H1 (cell line): ENCODE results near the gene FHIT. TPM values are rescaled to one million over a fixed set of nuclear protein-coding genes. Genes with fewer than 3 reads are reported as not detected.
A peak's percentile ranks its signal among the peaks of the same experiment; 100 is the strongest.

Experiments
- CTCF ChIA-PET: fragments of 300-600 bp; sonication (Branson Sonifier 250); formaldehyde crosslinking; loops from one replicate; lab custom pipeline; 2021; ENCODE audit not compliant: partially characterized antibody; lab: Charles Lee
- POLR2A ChIA-PET: fragments of 300-600 bp; sonication (Branson Sonifier 250); formaldehyde crosslinking; loops from one replicate; lab custom pipeline; 2021; ENCODE audit warnings: inconsistent platforms; ENCODE audit not compliant: partially characterized antibody; lab: Charles Lee
- DNase-seq, 2 experiments: peaks; one replicate each; pipeline versions ENCODE4 v3.0.0 to v3.0.0-alpha.2; 2010 to 2022; ENCODE audit warnings: low spot score in 2 of 2, low read depth in 1 of 2, mixed read lengths in 1 of 2
- FAIRE-seq: peaks from 2 replicates; lab custom pipeline; 2011; peaks lifted over from hg19 to GRCh38; lab: Jason Lieb, UNC
- H2AFZ ChIP-seq: 2 replicates; pipeline ENCODE4 v1.8.1; 2012; ENCODE audit warnings: low read length, inconsistent platforms
- H2AK5ac ChIP-seq: 2 replicates; pipeline ENCODE4 v1.6.1; 2013; ENCODE audit warnings: low read depth, low read length
- H2BK120ac ChIP-seq: replicated peaks from 2 replicates; pipeline ENCODE3; 2013; ENCODE audit warnings: low read depth, low read length, inconsistent platforms
- H2BK12ac ChIP-seq: 2 replicates; pipeline ENCODE4 v1.6.1; 2013; ENCODE audit warnings: low read depth, low read length
- H2BK15ac ChIP-seq: 2 replicates; pipeline ENCODE4 v1.6.1; 2013; ENCODE audit warnings: low read length
- H2BK20ac ChIP-seq: 2 replicates; pipeline ENCODE4 v1.6.1; 2013; ENCODE audit warnings: low read length
- H2BK5ac ChIP-seq: 2 replicates; pipeline ENCODE4 v1.6.1; 2013; ENCODE audit warnings: low read depth, low read length
- H3K14ac ChIP-seq: 2 replicates; pipeline ENCODE4 v1.6.1; 2013; ENCODE audit warnings: inconsistent platforms; ENCODE audit not compliant: insufficient read length
- H3K18ac ChIP-seq: 2 replicates; pipeline ENCODE4 v1.6.1; 2013; ENCODE audit warnings: low read length; ENCODE audit errors: extremely low read depth
- H3K23ac ChIP-seq: 2 replicates; pipeline ENCODE4 v1.6.1; 2013; ENCODE audit warnings: inconsistent platforms; ENCODE audit not compliant: insufficient read length
- H3K23me2 ChIP-seq: 2 replicates; pipeline ENCODE4 v1.6.1; 2013; ENCODE audit warnings: low read depth, low read length
- H3K27ac ChIP-seq: 2 replicates; pipeline ENCODE4 v1.6.1; 2011; ENCODE audit warnings: low read depth, low read length, inconsistent platforms
- H3K27me3 ChIP-seq, 4 experiments: replicated peaks in 1 of 4; 1 replicate in 1 of 4; 2 replicates in 3 of 4; pipeline versions ENCODE4 v1.6.1 to v1.8.1; 2011 to 2013; ENCODE audit warnings: low read length in 3 of 4, mild to moderate bottlenecking in 3 of 4, inconsistent platforms in 2 of 4, mixed read lengths in 2 of 4, moderate library complexity in 1 of 4; ENCODE audit not compliant: control insufficient read depth in 3 of 4, insufficient read depth in 3 of 4; ENCODE audit errors: extremely low read depth in 1 of 4
- H3K36me3 ChIP-seq, 4 experiments: 2 replicates each; pipeline versions ENCODE4 v1.6.1 to v1.8.1; 2011 to 2013; ENCODE audit warnings: mild to moderate bottlenecking in 4 of 4, low read length in 3 of 4, moderate library complexity in 2 of 4, control low read depth in 1 of 4, inconsistent platforms in 1 of 4; ENCODE audit not compliant: insufficient read depth in 4 of 4, control insufficient read depth in 2 of 4
- H3K4ac ChIP-seq: replicated peaks from 2 replicates; pipeline ENCODE3; 2013; ENCODE audit warnings: low read length, low read depth, mixed read lengths, inconsistent platforms; ENCODE audit not compliant: insufficient read length
- H3K4me1 ChIP-seq, 4 experiments: replicated peaks in 1 of 4; 1 replicate in 1 of 4; 2 replicates in 3 of 4; pipeline versions ENCODE4 v1.6.1 to v1.8.1; 2011 to 2013; ENCODE audit warnings: low read length in 3 of 4, inconsistent platforms in 2 of 4, mixed read lengths in 1 of 4; ENCODE audit not compliant: insufficient read depth in 4 of 4, control insufficient read depth in 3 of 4
- H3K4me2 ChIP-seq, 2 experiments: 2 replicates each; pipeline versions ENCODE4 v1.6.1 to v1.8.1; 2011 to 2013; ENCODE audit warnings: low read depth in 2 of 2, low read length in 2 of 2, control low read depth in 1 of 2, inconsistent platforms in 1 of 2, mild to moderate bottlenecking in 1 of 2; ENCODE audit not compliant: insufficient read depth in 1 of 2
- H3K4me3 ChIP-seq, 4 experiments: fragments of 200-600, 300-600 bp in 1 of 4; sonication (generic), shearing (Covaris generic), sonication (Bioruptor Twin) in 1 of 4; 2 replicates each; pipeline versions ENCODE4 v1.5.1 to v1.8.1; 2011 to 2016; ENCODE audit warnings: low read length in 4 of 4, low read depth in 3 of 4, control low read depth in 2 of 4, inconsistent platforms in 2 of 4, mild to moderate bottlenecking in 2 of 4, mixed read lengths in 1 of 4, moderate library complexity in 1 of 4; ENCODE audit not compliant: insufficient read depth in 2 of 4; ENCODE audit errors: extremely low read depth in 1 of 4
- H3K56ac ChIP-seq: replicated peaks from 2 replicates; pipeline ENCODE3; 2013; ENCODE audit warnings: low read depth, mild to moderate bottlenecking, mixed read lengths, low read length, inconsistent platforms; ENCODE audit not compliant: insufficient read length
- H3K79me1 ChIP-seq: 2 replicates; pipeline ENCODE4 v1.6.1; 2013; ENCODE audit warnings: low read depth, low read length, control low read depth
- H3K79me2 ChIP-seq, 2 experiments: 2 replicates each; pipeline versions ENCODE4 v1.6.1 to v1.8.1; 2012 to 2013; ENCODE audit warnings: low read length in 2 of 2, mild to moderate bottlenecking in 2 of 2, inconsistent platforms in 1 of 2; ENCODE audit not compliant: insufficient read depth in 2 of 2, control insufficient read depth in 1 of 2
- H3K9ac ChIP-seq, 4 experiments: replicated peaks in 1 of 4; 1 replicate in 1 of 4; 2 replicates in 3 of 4; pipeline versions ENCODE4 v1.6.1 to v1.8.1; 2011 to 2013; ENCODE audit warnings: low read depth in 3 of 4, low read length in 3 of 4, control low read depth in 2 of 4, mild to moderate bottlenecking in 2 of 4, moderate library complexity in 2 of 4, inconsistent platforms in 1 of 4; ENCODE audit errors: extremely low read depth in 1 of 4
- H3K9me3 ChIP-seq, 2 experiments: 2 replicates each; pipeline versions ENCODE4 v1.6.1 to v1.8.1; 2012 to 2013; ENCODE audit warnings: mild to moderate bottlenecking in 2 of 2, moderate library complexity in 2 of 2, control low read depth in 1 of 2, inconsistent platforms in 1 of 2, low read depth in 1 of 2, low read length in 1 of 2, mixed read lengths in 1 of 2; ENCODE audit not compliant: insufficient read depth in 2 of 2
- H4K20me1 ChIP-seq, 2 experiments: replicated peaks in 1 of 2; 2 replicates each; pipeline versions ENCODE3 to v1.8.1; 2011 to 2013; ENCODE audit warnings: inconsistent platforms in 2 of 2, low read length in 2 of 2, mild to moderate bottlenecking in 1 of 2; ENCODE audit not compliant: insufficient read depth in 2 of 2, control insufficient read depth in 1 of 2
- H4K5ac ChIP-seq: 2 replicates; pipeline ENCODE4 v1.6.1; 2013; ENCODE audit warnings: low read length, low read depth, mixed read lengths, inconsistent platforms; ENCODE audit not compliant: insufficient read length
- H4K8ac ChIP-seq: 2 replicates; pipeline ENCODE4 v1.8.0; 2013; ENCODE audit warnings: mild to moderate bottlenecking, moderate library complexity, low read length, inconsistent platforms; ENCODE audit not compliant: insufficient read depth; ENCODE audit errors: extremely low read depth
- H4K91ac ChIP-seq: replicated peaks from 2 replicates; pipeline ENCODE3; 2013; ENCODE audit warnings: low read length, mixed read lengths, inconsistent platforms; ENCODE audit not compliant: insufficient read length
- ASH2L ChIP-seq: fragments of 200-600, 300-600 bp; sonication (generic); IDR thresholded peaks from one replicate; pipeline ENCODE4 v1.7.1; 2017; ENCODE audit warnings: low read length
- BCL11A ChIP-seq, 2 experiments: IDR thresholded peaks; one replicate each; pipeline ENCODE4 v1.6.1; 2011; ENCODE audit warnings: low read depth in 2 of 2, low read length in 2 of 2, mild to moderate bottlenecking in 2 of 2
- BRCA1 ChIP-seq: IDR thresholded peaks from 2 replicates; pipeline ENCODE4 v1.6.1; 2012; ENCODE audit warnings: low read depth, low read length, improper control_type of control experiment
- CEBPB ChIP-seq: IDR thresholded peaks from 2 replicates; pipeline ENCODE4 v1.6.1; 2012; ENCODE audit warnings: low read depth, low read length
- EP300 ChIP-seq, 2 experiments: IDR thresholded peaks; 1 replicate in 1 of 2; 2 replicates in 1 of 2; pipeline ENCODE4 v1.6.1; 2011 to 2012; ENCODE audit warnings: low read depth in 2 of 2, low read length in 2 of 2, mild to moderate bottlenecking in 2 of 2, borderline replicate concordance in 1 of 2, inconsistent platforms in 1 of 2, moderate library complexity in 1 of 2
- FOSL1 ChIP-seq: IDR thresholded peaks from 2 replicates; pipeline ENCODE4 v1.6.1; 2011; ENCODE audit warnings: mild to moderate bottlenecking, low read depth, low read length, moderate library complexity; ENCODE audit not compliant: insufficient read depth
- PHF8 ChIP-seq: fragments of 200-600 bp; sonication (generic); conservative IDR thresholded peaks from 2 replicates; pipeline ENCODE4 v1.7.1; 2012; ENCODE audit warnings: low read depth, mild to moderate bottlenecking, inconsistent platforms, low read length, moderate library complexity
- SAP30 ChIP-seq: fragments of 300-600 bp; sonication (generic); IDR thresholded peaks from 2 replicates; pipeline ENCODE4 v1.7.1; 2012; ENCODE audit warnings: low read length, moderate library complexity, mild to moderate bottlenecking, inconsistent platforms; ENCODE audit not compliant: insufficient read depth, insufficient replicate concordance
- SP4 ChIP-seq: IDR thresholded peaks from 2 replicates; pipeline ENCODE4 v1.6.1; 2012; ENCODE audit warnings: low read length, inconsistent platforms
- TEAD4 ChIP-seq: IDR thresholded peaks from 2 replicates; pipeline ENCODE4 v1.6.1; 2012; ENCODE audit warnings: low read depth, low read length, inconsistent platforms, mixed read lengths
- YY1 ChIP-seq: IDR thresholded peaks from 2 replicates; pipeline ENCODE4 v1.6.1; 2011; ENCODE audit warnings: low read depth, mild to moderate bottlenecking, low read length
- WGBS, 2 experiments: shearing (Covaris generic) in 1 of 2; methylation state at CpG; one replicate each; pipeline versions ENCODE4 v1.1.6 to v1.1.7; 2013 to 2015; ENCODE audit warnings: low lambda C conversion rate in 2 of 2, mixed read lengths in 2 of 2, inconsistent platforms in 1 of 2, low coverage in 1 of 2, missing lambda C conversion rate in 1 of 2; ENCODE audit not compliant: insufficient replicate concordance in 2 of 2, insufficient coverage in 1 of 2, insufficient read length in 1 of 2; ENCODE audit errors: extremely low coverage in 1 of 2, missing lambda C conversion rate in 1 of 2; 5-methylcytosine and 5-hydroxymethylcytosine counted together
- polyA plus RNA-seq, 7 experiments: library from polyadenylated mRNA; depleted of rRNA in 3 of 7; stranded (reverse) in 5 of 7; unstranded in 2 of 7; fragments of >200 nt in 5 of 7; fragments of 200-250 nt in 2 of 7; gene quantifications; 1 replicate in 5 of 7; 2 replicates in 1 of 7; 4 replicates in 1 of 7; pipeline versions ENCODE4 v1.2.1 to v1.2.3, GENCODE V29; 2011 to 2013; ENCODE audit warnings: missing spikeins in 2 of 7, mixed read lengths in 2 of 7
- total RNA-seq: library from RNA; stranded (reverse); fragmentation: NEBNext Ultra II Directional; extraction: Animal tissue kit (Norgen Biotek cat#: 25700); gene quantifications from 2 replicates; pipeline ENCODE4 v1.2.1, GENCODE V29; 2021
- TF ChIP-seq, protein P1 (sequence below): IDR thresholded peaks from 2 replicates; pipeline ENCODE4 v1.6.1; 2012; ENCODE audit warnings: inconsistent platforms
- TF ChIP-seq, protein P2 (sequence below): IDR thresholded peaks from 2 replicates; pipeline ENCODE4 v1.6.1; 2011; ENCODE audit warnings: low read depth, mild to moderate bottlenecking, low read length; ENCODE audit not compliant: insufficient read depth

The FHIT gene
- total and polyA plus RNA-seq, 2 of the 8 experiments (the other 6 are each of a cell fraction or from before 2014, with no cell fraction given): 1.2 to 3.2 TPM

DNA sequence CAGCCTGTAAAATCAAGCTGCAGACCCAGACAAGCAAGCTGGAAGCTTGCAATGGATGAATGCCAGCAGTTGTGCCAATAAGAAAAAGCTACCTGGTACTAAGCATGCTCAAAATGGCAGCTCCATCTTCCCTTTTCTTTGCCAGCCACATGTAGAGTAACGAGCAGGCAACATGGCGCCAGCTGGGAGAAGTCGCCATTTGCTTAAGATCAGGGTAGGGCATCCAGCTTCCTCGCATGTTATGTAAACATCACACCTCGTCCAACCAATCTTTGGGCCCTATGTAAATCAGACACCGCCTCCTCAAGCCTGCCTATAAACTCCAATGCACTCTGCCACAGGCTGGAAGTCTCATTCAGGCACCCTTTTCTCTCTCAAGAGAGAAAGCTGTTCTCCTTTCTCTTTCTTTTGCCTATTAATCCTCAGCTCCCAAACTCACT is 973.9 kb downstream of the FHIT start:
- 83% methylated on average over 6 of the region's 6 CpGs; no CpG with 5 or more reads in 1 of the 2 experiments for WGBS, 2 experiments
- no peaks in the 10 kb centered on the region for H3K79me2 ChIP-seq
- H3K27me3 ChIP-seq: no peaks in the 10 kb centered on the region
- H4K20me1 ChIP-seq: no peaks in the 10 kb centered on the region
- ChIA-PET POLR2A (no interaction called here), CTCF (no interaction called here)
- H2AFZ ChIP-seq: peak overlapping the region; percentile 80; the same call in 1 of the 2 replicates
- no peaks in the 10 kb centered on the region for H3K36me3 ChIP-seq
- H3K23ac ChIP-seq: no peak overlapping the region
- no peak overlapping the region for H3K14ac ChIP-seq
- no peak overlapping the region for H4K91ac ChIP-seq
- H2BK15ac ChIP-seq: no peak overlapping the region
- no peak overlapping the region for H3K4me2 ChIP-seq
- H3K9ac ChIP-seq: no peak overlapping the region
- H3K18ac ChIP-seq: no peak overlapping the region
- FAIRE-seq (no peak), DNase-seq (no peak)
- H4K5ac ChIP-seq: no peak overlapping the region
- no peak overlapping the region for H2BK20ac ChIP-seq
- H3K27ac ChIP-seq: no peak overlapping the region
- H3K56ac ChIP-seq: no peak overlapping the region
- H2BK5ac ChIP-seq: no peak overlapping the region
- H3K4me3 ChIP-seq: no peak overlapping the region
- H3K79me1 ChIP-seq: no peaks in the 10 kb centered on the region
- H3K9me3 ChIP-seq: no peaks in the 10 kb centered on the region
- no peak overlapping the region for H3K4ac ChIP-seq
- H4K8ac ChIP-seq: no peak overlapping the region
- no peak overlapping the region for H2BK120ac ChIP-seq
- H3K4me1 ChIP-seq: peaks cover 0 to 3% (median 1%) of the 10 kb centered on the region in 4 experiments; a peak in 2 of 7 replicates
- no peak overlapping the region for H2BK12ac ChIP-seq
- no peak overlapping the region for H2AK5ac ChIP-seq
- no peaks in the 10 kb centered on the region for H3K23me2 ChIP-seq
- TF ChIP-seq TEAD4: no peak
- TF ChIP-seq BCL11A (IDR thresholded peaks at IDR 0.05; ENCODE audit: low read depth in 2 of 2, low read length in 2 of 2): no peak
- no peak for TF ChIP-seq EP300 (IDR thresholded peaks at IDR 0.05; ENCODE audit: borderline replicate concordance in 1 of 2, low read depth in 2 of 2, low read length in 2 of 2)
- TF ChIP-seq ASH2L: no peak
- TF ChIP-seq YY1: peak; percentile 71
- TF ChIP-seq, protein P1, sequence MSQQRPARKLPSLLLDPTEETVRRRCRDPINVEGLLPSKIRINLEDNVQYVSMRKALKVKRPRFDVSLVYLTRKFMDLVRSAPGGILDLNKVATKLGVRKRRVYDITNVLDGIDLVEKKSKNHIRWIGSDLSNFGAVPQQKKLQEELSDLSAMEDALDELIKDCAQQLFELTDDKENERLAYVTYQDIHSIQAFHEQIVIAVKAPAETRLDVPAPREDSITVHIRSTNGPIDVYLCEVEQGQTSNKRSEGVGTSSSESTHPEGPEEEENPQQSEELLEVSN: peak; percentile 48; the same call in 1 of the 2 replicates
- no peak for TF ChIP-seq SAP30
- TF ChIP-seq PHF8: no peak
- TF ChIP-seq CEBPB: no peak
- no peak for TF ChIP-seq BRCA1
- TF ChIP-seq, protein P2, sequence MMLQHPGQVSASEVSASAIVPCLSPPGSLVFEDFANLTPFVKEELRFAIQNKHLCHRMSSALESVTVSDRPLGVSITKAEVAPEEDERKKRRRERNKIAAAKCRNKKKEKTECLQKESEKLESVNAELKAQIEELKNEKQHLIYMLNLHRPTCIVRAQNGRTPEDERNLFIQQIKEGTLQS: no peak
- no peak for TF ChIP-seq SP4
- no peak for TF ChIP-seq FOSL1
